HCT116 (cell line): ENCODE measurements around the gene GNB1L.

Experiments
- ATF3 ChIP-seq: IDR thresholded peaks from 2 replicates; pipeline ENCODE4 v1.6.1; 2012
- CTCF ChIP-seq, 3 experiments: fragments of 200-600 bp in 1 of 3; sonication (generic) in 1 of 3; IDR thresholded peaks in 2 of 3; conservative IDR thresholded peaks in 1 of 3; 2 replicates each; pipeline ENCODE4 v1.5.1; 2012 to 2017; ENCODE audit warnings: low read depth in 2 of 3, low read length in 2 of 3, antibody characterized with exemption in 1 of 3, borderline replicate concordance in 1 of 3, control low read depth in 1 of 3, mild to moderate bottlenecking in 1 of 3, mixed read lengths in 1 of 3, mixed run types in 1 of 3, moderate library complexity in 1 of 3; ENCODE audit not compliant: insufficient read depth in 1 of 3
- EZH2 ChIP-seq: fragments of 200-600 bp; sonication (generic); IDR thresholded peaks from 2 replicates; pipeline ENCODE4 v1.6.1; 2017; ENCODE audit warnings: antibody characterized with exemption, mixed run types
- JUND ChIP-seq: IDR thresholded peaks from 2 replicates; pipeline ENCODE4 v1.6.1; 2012
- POLR2A ChIP-seq: IDR thresholded peaks from 2 replicates; pipeline ENCODE4 v1.7.0; 2011; ENCODE audit warnings: borderline replicate concordance; ENCODE audit not compliant: insufficient read depth, insufficient read length; ENCODE audit errors: extremely low read depth
- POLR2AphosphoS5 ChIP-seq: IDR thresholded peaks from 2 replicates; pipeline ENCODE4 v1.6.1; 2011; ENCODE audit warnings: mild to moderate bottlenecking, low read depth, low read length, moderate library complexity
- RAD21 ChIP-seq: IDR thresholded peaks from 2 replicates; pipeline ENCODE4 v1.6.1; 2012; ENCODE audit warnings: low read depth, mild to moderate bottlenecking
- SP1 ChIP-seq: IDR thresholded peaks from 2 replicates; pipeline ENCODE4 v1.6.1; 2012; ENCODE audit warnings: low read depth
- SRF ChIP-seq: IDR thresholded peaks from 2 replicates; pipeline ENCODE4 v1.6.1; 2012; ENCODE audit warnings: low read depth
- TCF7L2 ChIP-seq: IDR thresholded peaks from 2 replicates; pipeline ENCODE4 v1.7.0; 2011; ENCODE audit warnings: borderline replicate concordance, inconsistent platforms; ENCODE audit not compliant: insufficient read depth, insufficient read length; ENCODE audit errors: extremely low read depth
- ZBTB33 ChIP-seq: IDR thresholded peaks from 2 replicates; pipeline ENCODE4 v1.6.1; 2011; ENCODE audit warnings: mild to moderate bottlenecking, low read length, moderate library complexity; ENCODE audit not compliant: insufficient replicate concordance; ENCODE audit errors: extremely low read depth

- TF ChIP-seq TCF7L2 (no peak), CTCF (IDR thresholded peaks at IDR 0.05 in 2 of 3, conservative IDR thresholded peaks at IDR 0.05 in 1 of 3; ENCODE audit: borderline replicate concordance in 1 of 3, insufficient read depth in 1 of 3, low read depth in 2 of 3, low read length in 2 of 3) (no peak), EZH2 (no peak), POLR2A (no peak), SP1 (no peak), JUND (no peak), POLR2AphosphoS5 (no peak), SRF (no peak), ZBTB33 (no peak), ATF3 (no peak), RAD21 (no peak)
These were observed 111.6 kb downstream of the GNB1L start for GRCh38 chr22:19743081-19743480.
